GM12872 (cell line): Measurements from ENCODE around the gene PIK3C2B.

Experiments
- TF ChIP-seq, protein P1 (sequence below): IDR thresholded peaks from 3 replicates; pipeline ENCODE4 v1.5.1; 2011; ENCODE audit warnings: low read depth, mild to moderate bottlenecking, low read length, moderate library complexity; ENCODE audit not compliant: insufficient read depth

PIK3C2B gene

GRCh38 chr1:204448991-204449677, 45.5 kb downstream of the PIK3C2B start:
- TF ChIP-seq, protein P1, sequence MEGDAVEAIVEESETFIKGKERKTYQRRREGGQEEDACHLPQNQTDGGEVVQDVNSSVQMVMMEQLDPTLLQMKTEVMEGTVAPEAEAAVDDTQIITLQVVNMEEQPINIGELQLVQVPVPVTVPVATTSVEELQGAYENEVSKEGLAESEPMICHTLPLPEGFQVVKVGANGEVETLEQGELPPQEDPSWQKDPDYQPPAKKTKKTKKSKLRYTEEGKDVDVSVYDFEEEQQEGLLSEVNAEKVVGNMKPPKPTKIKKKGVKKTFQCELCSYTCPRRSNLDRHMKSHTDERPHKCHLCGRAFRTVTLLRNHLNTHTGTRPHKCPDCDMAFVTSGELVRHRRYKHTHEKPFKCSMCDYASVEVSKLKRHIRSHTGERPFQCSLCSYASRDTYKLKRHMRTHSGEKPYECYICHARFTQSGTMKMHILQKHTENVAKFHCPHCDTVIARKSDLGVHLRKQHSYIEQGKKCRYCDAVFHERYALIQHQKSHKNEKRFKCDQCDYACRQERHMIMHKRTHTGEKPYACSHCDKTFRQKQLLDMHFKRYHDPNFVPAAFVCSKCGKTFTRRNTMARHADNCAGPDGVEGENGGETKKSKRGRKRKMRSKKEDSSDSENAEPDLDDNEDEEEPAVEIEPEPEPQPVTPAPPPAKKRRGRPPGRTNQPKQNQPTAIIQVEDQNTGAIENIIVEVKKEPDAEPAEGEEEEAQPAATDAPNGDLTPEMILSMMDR: no peak

- TF ChIP-seq, protein P1: no peak
These were observed 46.2 kb downstream of the PIK3C2B start for GRCh38 chr1:204448344-204448964.

DNA sequence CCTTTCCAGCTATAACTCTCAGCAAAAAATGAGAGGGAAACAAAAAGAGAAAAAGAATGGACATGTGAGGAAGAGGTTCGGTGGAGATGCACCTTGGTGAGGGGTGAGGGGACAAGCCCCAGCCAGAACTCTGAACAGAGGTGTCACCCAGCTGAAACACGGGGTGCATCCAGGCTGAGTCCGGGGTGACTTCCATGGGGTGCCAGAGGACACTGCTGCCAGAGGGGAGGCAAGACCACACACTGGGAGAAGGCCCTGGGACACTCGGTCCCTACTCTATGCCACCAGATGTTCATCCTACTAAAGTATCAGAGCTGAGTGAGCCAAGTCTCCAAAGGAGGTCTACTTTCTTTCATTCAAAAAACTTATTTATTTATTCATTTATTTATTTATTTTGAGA, 46.9 kb downstream of the PIK3C2B start:
- TF ChIP-seq, protein P1: no peak

- TF ChIP-seq, protein P1: no peak
These were observed 47.4 kb downstream of the PIK3C2B start for GRCh38 chr1:204447190-204447589.

DNA sequence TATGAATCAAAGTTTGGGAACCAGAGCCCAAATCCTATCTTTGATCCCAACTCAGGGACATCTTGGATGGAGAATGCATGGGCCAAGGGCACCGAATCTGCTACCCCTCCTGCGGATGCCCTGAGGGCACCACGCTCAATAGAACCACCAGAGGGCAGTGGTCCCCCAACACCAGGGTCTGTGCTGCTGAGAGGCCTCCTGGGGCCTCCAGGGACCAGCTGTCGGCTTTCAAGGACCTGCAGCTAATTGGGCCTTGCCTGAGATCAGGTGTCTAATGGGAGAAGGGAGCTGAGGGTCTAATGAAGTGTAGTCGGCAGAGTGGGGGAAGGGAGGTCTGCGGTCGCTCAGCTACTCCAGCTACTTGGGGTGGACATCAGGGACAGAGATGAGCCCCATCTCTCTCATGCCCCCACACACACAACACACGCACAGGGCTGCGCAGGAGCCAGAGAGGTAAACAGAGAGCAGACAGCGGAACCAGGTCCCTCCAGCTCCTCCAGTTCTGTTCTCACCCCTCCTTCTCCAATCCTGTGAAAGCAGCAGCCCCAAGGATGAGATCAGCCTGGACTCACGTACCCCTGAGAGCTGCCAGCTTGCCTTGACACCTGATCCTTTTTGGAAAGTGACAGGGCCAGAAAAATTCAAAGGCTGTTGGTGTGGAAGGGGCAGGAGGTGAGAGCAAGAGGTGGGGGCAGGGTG, 48.0 kb downstream of the PIK3C2B start:
- TF ChIP-seq, protein P1: peak; percentile 85

DNA sequence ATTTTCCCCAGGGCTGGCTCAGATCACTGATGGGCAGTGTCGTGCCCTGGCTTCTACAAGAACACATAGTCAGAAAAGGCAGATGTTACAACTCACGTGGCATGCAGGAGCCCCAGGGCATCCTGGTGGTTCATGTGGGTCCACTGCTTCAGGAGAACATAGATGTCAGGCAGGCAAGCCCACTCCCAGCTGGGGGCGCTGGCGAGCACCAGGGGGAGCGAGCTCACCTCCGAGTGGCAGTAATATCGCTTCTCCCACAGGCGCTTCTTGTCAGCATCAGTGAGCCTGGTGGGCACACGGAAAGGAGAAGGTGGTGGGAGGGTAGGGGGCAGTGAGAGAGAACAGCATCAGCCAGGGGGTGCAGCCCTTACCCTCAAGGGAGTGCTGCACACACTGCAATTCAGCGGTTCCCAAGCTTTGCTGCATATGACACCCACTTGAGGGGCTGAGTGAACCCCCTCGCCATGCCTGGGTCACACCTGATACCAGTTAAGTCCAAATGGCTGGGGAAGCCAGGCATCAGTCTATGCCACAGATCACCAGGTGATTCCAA, 48.7 kb downstream of the PIK3C2B start:
- TF ChIP-seq, protein P1: peak; percentile 78
